HUDEP-2 (cell line): Measurements from ENCODE around the gene RPS15.

Source experiments
- DNase-seq, 76 experiments: peaks; one replicate each; lab custom pipeline; 2025; ENCODE audit not compliant: unreplicated experiment in 76 of 76; lab: John Stamatoyannopoulos, UW

RPS15 gene

DNA sequence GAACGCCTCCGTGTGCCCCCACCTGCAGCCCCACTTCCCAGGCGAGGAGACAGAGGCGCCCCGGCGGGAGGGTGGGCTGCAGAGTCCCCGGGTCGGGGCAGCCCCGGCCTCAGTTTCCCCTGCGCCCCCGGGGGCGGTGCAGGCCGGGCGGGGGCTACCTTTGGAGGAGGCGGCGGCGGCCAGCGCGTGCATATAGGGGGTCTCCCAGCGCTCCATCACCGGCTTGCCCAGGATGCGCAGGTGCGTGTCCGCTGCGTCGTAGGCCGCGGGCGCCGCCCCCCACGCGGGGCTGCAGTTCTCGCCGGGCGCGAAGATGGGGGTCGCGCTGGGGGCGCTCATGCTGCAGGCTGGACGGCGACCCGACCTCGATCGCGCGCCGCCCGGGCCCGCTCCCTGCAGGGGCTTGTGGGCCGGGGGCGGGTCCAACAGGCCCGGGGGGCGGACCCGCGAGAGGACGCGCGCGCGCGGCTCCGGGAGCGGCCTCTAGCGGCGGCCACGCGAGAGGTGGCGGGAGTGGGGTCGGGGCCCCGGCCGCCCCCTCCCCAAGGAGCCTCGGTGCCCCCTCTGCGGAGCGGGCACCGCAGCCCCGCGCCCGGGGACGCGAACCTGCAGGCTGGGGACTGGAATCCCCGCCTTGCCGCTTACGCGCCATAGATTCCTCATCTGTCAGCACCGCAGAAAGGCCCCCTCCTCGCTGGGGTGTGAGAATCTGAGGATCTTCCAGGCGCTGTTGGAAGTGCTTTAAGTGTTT, 36.9 kb upstream of the RPS15 start, which contains the start of gene GAMT:
Gene GAMT (minus strand): TSS at position 405 of the 751 bp plus-strand sequence. CDS start 66 bp downstream, at position 339.
- DNase-seq = peak in 2 of 76 experiments; percentile 12 to 18

DNA sequence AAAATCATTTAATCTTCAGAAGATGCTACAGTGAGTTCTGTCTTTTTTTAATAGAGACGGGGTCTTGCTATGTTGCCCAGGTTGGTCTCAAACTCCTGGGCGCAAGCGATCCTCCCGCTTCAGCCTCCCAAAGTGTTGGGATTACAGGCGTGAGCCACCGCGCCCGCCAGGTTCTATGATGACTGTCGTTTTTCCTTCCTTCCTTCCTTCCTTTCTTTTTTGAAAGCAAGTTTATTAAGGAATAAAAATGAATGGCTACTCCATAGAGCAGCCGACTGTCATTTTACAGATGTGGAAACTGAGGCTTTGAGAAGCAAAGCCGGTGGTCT, 36.3 kb upstream of the RPS15 start:
- no peak for DNase-seq

DNA sequence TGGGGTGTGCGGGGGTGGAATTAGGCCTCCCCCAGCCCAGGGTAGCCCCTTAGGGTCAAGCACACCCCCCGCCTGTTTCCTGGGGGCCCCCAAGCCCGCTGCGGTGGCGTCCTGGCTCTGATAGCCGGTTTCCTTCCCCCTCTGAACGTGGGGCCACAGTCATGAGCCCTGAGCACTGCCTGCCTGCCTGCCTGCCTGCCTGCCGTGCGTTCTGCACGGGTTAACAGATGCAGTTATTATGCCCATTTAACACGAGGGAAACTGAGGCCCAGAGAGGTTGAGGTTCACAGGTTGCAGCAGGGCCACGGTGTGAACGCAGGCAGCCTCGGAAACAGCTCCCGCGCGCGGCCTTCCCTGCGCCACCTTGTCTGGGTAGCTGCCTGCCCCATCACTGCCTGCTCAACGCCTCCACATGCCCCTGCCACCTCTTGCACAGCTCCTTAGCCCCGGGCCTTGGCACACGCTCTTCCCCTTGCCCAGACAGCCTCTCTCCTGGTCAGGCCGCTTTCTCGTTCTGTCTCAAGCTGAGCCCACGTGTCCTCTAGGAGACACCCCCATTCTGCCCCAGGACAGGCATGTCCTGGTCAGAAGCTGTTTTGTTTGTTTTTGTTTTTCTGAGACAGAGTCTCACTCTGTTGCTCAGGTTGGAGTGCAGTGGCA, 35.7 kb upstream of the RPS15 start:
- DNase-seq = no peak

DNA sequence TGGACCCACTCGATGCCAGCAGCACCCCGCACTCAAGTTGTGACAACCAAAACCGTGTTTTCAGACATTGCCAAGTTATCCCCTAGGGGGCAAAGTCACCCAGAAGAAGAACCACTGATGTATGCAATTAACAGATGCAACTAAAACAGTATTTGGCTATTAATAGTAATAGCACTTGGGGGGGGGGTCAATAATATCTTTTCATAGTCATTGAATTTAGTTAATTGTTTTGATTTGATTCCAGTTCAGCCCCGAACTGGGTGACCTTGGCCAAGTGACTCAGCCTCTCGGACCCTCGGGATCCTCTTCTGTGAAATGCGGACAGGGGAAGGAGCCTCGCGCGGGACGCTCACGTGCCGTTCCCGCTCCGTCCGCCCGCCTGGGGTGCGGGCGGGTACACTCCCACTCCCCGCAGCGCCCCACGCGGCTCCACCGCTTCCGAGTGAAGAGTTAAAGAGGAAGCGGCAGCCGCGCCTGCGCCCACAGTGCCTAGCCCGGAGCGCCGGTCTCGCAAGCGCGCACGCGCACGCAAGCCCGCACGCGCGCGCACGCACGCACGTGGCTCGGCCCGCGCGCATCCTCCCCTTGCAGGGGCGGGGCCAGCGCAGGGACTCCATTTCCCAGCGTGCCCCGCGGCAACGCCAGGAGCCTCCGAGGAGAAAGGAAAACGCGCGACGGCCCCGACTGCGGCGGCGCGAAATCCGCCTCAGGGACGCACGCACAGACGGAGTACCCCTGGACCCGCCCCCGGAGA, 31.2 kb upstream of the RPS15 start:
- DNase-seq = peak; percentile 56 to 100 (median 99)

DNA sequence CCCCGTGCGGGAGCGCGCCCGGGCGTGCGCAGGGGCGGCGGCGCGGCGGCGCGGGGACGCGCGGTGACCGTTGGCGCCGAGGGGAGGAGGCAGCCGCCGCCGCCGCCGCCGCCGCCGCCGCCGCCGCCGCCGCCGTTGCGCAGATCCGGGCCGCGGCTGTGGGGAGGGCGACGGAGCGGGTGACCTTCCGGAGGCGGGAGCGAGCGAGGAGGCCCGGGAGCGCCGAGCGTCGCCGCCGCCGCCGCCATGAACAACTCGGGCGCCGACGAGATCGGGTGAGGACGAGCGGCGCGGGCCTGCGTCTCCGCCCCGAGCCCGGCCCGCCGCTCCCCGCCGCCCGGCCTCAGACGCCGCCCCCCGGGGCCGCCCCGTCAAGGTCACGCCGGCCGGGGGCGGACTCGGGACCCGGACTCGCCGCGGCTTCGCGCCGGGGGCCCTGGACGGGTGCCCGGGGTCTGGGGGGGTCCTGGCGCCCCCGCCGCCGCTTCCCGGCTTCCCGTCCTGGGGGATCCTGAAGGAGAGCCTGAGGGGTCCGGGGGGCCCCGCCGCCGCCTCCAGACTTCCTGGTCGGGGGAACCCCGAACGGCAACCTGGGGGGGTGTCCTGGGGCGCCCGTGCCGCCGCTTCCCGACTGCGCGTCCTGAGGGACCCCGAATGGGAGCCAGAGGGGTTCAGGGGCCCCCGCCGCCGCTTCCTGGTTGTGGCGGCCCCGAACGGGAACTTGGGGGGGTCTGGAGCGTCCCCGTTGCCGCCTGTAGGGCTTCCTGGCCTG, 30.5 kb upstream of the RPS15 start, which contains the start of gene DAZAP1:
Gene DAZAP1 (plus strand): TSS at position 59 of the 772 bp plus-strand sequence. CDS start 188 bp downstream, at position 247.
- DNase-seq = peak in 2 of 76 experiments; percentile 44 to 60

DNA sequence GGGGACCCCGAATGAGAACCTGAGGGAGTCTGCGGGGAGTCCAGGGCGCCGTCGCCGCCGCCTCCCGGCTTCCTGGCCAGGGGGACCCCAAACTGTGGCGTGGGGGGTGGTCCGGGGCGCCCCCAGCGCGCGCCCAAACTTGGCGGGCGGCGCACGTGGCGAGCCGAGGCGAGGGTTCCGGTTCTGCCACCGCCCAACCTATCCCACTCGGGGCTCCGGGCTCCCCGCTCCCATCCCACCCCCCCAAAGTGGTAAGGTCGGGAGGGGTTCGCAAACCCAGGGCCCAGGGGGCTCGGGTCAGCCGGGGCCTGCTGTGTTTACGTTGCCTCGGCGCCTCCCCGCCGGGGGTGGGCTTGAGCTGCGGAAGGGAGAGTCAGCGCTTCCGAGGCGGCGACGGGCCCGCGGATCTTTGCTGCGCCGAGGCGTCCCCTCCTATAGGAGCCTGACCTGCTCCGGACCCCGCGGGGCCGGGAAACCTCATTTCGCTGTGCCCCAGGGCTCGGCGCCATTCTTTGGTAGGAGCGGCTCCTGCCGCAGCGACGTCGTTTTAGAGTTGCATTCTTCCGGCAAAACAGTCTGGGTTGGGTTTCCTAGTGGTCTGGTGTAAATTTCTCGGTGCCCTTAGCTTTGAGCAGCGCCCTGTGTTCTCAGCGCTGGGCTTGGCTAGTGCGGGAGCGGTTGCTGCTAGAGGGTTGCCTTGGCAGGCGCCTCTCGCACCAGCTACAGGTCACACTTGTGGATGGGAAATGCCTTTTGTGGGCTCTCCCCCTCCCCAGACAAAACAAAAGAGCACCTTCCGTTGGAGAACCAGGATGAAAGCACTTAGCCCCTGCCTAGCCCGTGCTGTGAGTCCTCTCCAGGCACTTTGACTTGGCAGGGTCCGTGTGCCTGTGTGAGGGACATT, 29.6 kb upstream of the RPS15 start:
- peak in 38 of 76 experiments; percentile 18 to 85 (median 48) for DNase-seq

DNA sequence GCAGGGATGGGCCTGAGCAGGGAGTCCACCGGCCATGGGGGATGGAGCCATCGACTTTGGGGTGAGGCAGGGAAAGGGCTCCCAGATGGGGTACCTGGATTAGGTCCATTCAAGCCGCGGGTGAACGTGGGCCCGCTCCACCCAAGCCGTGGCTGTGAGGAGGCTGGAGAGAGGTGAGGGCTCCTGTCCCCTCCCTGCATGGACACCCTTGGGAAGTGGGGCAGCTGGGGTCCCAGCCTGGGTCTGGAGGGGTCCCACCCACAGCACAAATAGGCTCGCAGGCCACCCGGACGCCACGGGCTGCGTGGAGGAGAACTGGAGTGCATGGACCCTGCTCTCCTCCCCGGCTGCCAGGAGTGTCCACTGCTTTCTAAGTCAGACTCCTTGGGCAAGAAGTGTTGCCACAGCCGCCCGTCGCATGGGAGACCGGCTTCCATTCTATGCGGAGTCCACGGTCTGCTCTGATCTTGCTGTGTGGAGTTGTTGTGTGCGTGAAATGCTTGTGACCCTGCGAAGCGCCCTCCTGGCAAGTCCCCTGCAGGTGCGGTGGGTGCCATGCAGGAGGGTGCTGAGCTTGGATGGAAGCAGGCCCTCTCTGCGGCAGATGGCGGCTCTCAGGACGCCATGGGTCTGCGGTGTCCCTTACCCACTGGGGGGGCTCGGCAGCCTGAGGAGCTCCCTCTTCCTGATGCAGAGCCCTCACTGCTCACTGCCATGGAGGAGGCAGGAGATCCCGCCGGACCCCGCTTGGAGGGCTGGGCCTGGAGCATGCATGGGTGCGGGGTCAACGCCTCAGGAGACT, 28.8 kb upstream of the RPS15 start:
- no peak for DNase-seq

DNA sequence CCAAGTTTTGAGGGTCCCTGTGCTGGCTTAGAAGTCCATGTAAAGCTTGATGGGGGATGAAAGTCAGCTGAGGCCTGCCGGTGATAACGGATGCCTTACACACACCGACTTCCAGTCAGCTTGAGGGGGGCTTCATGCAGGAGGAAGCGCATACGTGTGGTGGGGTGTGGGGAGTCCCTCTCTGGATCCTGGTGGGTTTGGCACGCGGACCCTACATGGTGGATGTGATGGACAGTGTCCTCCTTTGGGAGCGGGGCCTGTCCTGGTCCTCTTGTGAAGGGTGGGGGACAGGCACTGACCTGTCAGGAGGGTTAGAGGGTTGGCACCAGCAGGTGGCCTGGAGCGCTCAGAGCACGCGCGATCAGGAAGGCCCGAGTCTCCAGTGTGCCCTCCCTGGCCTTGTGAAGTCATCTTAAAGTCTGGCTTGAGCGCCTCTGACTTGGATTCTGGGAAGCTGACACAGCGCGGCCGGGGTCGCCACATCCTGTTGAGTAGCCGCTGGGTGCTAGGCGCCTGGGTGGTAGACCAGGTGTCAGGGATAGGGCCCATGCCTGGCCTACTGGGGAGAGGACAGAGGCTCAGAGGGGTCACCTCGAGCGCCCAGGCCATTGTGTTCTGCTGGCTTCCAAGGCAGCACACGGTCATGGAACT, 27.9 kb upstream of the RPS15 start:
- no peak for DNase-seq

DNA sequence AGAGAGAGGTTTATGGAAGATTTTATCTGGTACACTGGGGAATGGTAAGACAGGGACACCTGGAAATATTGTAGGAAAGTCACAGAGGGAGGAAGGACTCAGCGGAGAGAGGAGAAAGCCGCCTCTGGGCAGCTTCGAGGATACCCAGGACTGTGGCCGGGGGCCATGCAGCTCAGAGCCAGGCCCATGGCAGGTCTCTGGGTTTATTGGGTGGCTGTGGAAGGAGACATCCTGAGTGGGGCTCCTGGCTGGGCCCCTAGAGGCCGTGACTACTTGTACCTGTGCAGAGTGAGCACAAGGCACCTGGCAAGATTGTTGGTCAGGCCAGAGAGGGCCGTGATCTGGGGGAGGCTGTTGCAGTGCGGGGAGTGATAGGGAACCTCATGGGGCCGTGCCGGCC, 27.4 kb upstream of the RPS15 start:
- DNase-seq = no peak

DNA sequence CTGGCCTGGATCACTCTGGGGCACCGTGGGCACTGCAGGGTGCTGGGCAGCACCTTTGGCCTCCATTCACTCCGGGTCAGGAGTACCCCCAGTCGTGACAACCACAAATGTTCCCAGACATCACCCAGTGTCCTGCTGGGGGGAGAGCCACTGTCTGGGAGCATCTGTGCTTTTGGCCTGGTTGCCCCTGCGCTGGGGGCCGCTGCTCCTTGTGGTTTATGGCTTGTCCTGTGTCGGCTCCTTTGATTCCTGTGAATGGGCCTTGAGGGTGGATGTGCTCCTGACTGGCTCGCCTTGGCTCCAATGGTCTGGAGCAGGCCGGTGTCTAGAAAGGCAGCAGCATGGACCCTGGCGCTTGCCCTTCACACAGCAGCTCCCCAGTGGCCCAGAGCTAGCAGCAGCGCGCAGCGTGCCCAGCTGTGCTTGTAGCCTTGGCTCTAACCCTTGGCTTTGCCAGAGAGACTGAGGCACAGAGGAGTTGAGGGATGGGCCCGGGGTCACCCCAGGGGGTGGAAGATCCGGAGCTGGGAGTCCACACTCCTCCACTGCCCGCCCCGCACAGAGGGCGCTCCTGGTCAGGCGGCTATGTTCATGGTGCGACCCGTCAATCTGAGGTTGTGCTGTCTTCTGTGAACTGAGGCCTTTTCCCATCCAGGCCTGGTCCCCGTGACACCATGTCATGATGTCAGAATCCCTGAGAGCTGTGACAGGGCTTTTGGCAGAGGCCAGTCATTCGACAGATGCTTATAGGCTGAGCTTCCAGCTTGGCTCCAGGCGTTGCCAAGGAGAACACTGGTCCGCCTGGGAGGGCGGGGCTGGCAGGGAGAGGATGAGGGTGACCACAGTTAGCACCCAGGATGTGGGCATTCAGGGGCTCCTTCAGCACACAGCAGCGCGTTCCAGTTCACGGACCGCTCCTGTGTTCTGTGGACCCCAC, 26.7 kb upstream of the RPS15 start:
- peak in 1 of 76 experiments; percentile 22 for DNase-seq

DNA sequence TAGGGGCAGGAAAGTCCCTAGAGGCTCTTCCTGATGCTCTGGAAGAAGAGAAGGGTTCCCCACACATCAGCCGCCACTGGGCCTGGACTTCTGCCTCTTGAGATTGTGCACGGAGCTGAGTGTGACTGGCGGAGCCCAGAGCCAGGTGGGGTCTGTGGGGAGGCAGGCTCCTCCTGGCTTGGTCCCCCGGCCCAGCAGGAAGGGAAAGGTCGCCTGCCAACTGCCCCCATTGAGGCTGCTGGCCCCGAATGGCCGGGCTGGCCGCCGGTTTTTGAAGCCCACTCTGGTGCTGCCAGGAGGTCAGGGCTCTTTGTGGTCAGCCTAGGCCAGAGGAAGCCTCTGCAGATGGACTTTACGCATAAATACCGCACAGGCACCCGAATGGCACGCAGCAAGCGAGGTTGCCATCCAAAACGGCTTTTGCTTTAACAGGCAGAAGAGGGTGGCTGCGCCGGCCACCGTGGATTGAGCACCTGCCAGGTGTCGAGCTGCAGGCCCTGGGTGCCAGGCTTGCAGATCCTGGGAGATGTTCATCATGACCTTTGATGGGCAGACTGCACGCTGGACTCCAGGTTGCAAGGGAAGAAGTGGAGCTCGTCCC, 25.8 kb upstream of the RPS15 start:
- DNase-seq = no peak

DNA sequence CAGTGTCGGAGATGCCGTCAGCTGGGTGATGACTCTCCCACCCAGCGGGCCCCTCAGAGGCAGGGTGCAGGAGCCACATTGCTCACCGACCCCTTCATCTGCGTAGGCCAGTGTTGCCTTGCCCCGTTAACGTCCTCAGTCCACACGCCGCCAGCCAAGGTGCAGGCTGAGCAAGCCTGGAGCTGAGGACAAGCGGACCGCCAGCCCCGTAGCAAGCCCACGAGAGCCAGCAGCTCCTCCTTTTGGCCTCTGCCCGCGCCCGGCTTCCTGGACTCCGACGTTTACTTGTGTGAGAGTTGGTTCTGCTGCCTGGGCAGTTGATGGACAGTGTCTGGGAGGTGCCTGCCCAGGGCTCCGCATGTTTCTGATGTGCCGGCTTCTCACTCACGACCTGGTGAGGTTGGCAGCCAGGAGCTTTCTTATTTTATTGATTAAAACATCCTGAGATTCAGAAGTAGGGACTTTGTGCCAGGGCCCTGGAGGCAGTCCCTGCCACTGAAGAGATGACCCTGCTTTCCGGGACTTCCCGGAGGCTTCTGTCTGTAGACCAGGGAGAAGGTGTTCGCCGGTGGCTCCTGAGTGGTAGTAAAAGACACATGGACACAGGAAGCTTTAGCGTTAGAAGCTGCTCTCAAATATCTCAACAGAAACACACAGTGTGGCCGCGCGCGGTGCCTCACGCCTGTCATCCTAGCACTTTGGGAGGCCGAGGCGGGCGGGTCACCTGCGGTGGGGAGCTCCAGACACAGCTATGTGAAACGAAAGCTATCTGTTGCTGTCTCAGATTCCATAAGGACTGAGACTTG, 25.0 kb upstream of the RPS15 start:
- no peak for DNase-seq

DNA sequence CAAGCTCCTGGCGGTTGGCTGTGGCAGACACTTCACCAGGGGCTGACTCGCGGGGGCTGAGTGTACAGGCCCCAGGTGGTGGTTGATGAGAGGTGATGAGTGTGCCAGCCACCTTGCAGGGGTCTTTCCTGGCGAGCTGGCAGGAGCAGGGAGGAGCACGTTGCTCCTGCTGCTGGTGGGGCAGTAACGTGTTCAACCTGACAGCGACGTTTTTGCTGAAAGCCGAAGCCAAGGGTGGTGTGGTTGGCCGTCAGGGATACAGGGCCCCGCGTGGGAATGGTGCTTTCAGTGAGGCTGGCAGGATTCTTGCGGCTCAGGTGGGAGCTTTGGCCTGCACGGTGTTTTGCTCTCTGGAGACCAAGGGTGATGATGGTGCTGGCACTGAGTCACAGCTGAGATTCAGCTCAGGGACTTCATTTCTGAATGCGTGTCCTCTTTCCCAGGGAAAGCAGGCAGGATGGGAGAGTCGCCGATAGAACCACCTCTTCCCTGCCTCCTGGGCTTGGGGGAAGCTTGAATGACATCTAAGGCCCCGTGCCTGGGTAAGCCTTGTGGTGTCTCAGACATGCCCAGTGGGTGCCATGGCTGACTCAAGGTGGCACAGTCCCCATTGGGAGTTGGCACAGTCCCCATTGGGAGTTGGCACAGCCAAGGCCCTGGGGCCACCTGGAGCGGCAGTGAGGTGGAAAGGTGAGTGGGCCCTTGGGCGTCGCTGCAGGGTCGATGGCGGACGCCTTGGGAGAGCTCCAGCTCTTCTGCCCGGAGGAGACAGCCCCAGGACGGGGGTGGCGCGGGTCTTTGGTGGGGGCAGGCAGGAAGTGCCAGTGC, 22.0 kb upstream of the RPS15 start:
- DNase-seq = no peak

DNA sequence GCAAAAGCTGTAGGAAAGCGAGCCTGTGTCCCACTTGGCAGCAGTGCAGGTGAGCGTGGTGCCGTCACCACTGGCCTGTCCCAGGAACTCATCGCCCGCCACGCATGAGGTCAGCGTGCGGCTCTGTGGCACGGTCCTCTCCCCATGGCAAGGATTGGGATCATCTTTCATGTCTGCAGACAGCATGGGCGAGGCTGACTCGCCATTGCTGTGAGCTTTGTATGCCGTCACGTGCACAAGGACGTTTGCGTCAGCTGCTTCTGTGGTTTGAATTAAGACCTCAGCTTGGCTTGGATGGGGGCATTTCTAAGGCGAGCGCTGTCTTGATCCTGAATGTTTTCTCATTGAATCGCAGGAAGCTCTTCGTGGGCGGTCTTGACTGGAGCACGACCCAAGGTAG, 21.1 kb upstream of the RPS15 start:
- DNase-seq = no peak
